GM18498 (cell line): ENCODE results near the gene PTK7.
A peak's percentile ranks its signal among the peaks of the same experiment; 100 is the strongest.
"Not testable (repeated sequence)": the region's sequence is repeated elsewhere in the genome, so short reads cannot be mapped to it uniquely, and the experiment has no call there.

Experiments used
- ATAC-seq: cut with Tn5 transposase; IDR thresholded peaks from one replicate; pipeline ENCODE4 v1.9.1; 2021; ENCODE audit warnings: mild to moderate bottlenecking, moderate library complexity; ENCODE audit not compliant: unreplicated experiment

The PTK7 gene

DNA sequence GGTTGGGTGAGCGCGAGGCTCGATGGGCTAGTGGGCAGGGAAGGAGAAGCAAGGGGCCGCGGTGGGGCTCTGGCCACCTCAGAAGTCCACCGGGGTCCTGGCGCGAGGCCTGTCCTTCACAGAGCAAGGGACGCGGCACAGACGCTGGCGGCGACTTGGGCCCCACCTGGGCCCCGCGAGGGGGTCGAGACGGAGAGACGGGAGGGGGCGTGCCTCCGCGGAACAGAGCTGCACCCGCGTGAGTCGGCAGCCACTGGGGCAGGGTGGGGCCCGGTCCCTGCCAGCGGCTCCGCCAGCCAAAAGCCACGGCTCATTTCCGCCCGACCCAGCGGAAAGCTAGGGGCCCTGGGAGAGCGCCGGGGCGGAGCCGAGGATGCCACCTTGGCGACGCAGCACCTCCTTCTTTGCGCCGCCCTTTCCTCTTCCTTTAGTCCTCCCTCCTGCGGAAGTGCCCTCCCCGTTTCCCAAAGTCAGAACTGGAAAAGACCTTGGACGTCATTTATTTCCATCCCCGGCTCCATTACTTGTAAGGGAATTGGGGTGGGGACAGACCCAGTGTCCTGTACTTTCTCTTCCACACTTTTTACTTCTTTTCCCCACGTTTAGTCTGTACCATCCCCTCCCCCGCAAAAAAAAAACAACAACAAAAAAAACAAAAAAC, 22.4 kb upstream of the PTK7 start, which contains the start of gene CUL7:
Gene CUL7, minus strand, starts transcription at position 307 of the 661 bp plus-strand sequence. CDS start 1,063 bp downstream, outside the sequence.
- peak; percentile 93 for ATAC-seq

DNA sequence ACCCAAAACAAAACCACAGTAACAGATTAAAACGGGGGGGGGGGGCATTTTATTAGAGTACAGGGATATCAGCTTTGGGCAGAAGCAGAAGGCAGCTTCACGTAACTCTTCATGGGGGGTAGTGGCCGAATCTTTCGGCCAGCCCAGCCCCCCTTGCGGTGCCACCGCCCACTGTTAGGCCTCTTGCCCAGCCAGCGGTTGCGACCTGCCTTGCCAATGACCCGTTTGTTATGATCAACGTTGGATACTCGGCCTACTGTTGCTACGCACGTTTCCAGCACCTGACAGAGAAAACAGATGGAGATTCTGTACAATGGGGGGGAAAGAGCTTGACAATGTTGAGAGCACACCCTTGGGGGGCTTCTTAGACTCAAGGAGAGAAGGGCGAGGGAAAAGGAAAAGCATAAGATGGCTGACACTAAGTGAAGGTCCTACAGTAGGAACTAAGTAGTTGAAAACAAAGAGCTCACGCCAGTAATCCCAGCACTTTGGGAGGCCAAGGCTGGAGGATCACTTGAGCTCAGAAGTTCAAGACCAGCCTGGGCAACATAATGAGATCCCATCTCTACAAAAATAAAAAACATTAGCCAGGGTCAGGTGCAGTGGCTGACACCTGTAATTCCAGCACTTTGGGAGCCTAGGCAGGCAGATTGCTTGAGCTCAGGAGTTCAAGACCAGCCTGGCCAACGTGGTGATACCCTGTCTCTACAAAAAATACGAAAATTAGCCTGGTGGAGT, 21.7 kb upstream of the PTK7 start:
- no peak for ATAC-seq

DNA sequence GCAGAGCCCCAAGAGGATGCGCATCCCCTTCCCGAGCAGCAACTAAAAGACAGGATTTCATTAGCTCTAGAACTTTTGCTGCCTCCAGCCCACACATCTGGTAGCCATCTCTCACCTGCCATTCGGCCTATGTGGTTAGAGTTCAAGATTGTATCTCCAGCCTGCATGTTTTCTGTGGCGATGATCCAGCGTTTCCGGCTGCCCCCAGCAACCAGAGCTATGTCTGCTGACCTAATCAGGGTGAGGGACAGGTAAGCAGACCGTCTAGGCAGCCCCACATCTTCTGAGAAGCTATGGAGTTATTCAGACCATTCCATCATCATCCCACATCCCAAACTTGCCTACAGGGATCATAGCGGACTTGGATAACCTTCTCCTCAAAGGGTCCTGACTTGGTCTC, 20.1 kb upstream of the PTK7 start:
- no peak for ATAC-seq

DNA sequence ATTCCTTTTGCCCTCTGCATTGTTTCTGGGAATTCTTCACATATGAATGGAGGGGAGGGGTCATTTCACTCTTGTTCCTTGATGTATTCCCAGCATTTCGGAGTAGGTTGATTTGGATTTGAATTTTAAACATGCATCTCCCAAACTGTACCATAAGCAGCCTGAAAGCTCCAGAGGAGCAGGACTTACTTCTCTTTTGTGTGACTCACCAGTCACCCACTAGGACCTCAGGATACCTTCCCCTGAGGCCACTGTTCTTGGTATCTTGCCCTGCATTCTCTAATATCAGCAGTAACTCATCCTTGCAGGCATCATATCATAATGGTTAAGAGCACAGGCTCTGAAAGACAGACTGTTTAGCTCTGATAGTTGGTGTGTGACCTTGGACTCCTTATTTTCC, 17.6 kb upstream of the PTK7 start:
- no peak for ATAC-seq

DNA sequence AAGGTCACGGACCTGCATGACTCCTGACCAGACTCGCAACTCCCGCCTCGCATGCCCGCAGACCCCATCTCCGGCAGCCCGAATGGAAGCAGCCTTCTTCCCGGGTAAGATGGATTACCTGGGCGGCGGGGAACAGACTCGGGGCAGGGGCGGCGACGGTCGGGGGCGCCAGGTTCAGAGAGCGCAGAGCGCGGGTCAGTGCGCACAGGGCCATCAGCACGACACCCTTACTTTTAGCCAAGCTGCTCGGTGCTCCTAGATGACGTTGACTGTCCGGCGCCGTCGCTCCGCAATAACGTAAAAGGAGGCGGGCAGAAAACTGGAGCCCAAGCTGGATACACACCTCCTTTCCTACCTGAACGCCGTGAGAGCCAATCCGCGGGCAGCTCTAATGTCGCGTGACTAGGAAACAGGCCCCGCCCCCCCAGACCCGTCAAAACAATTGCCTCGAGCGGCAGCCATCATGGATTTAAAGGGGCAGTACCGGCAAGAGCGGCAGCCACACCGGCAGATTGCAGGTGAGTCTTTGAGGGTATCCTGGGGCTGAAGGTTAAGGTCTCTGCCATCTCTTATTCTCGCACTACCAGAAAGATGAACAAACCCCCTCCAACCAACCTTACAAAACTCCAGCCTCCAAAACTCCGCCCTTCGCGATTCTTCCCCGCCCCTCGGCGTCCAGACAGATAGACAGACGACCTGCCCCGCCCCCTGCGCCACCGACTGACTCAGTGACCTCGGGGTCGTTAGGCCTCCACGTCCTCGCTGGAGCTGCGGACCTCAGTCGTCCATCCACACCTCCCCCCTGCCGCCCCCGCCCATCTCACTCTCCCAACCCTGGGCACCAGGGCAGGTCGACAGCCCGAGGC, 16.7 kb upstream of the PTK7 start, which contains the start of the genes KLC4 and MRPL2:
Gene KLC4, plus strand, starts transcription at position 464 of the 866 bp plus-strand sequence. CDS start 1,705 bp downstream, outside the sequence.
Gene MRPL2, minus strand, starts transcription at position 267 of the 866 bp plus-strand sequence. Its CDS starts 53 bp downstream, at position 214.
- ATAC-seq = peak; percentile 92

DNA sequence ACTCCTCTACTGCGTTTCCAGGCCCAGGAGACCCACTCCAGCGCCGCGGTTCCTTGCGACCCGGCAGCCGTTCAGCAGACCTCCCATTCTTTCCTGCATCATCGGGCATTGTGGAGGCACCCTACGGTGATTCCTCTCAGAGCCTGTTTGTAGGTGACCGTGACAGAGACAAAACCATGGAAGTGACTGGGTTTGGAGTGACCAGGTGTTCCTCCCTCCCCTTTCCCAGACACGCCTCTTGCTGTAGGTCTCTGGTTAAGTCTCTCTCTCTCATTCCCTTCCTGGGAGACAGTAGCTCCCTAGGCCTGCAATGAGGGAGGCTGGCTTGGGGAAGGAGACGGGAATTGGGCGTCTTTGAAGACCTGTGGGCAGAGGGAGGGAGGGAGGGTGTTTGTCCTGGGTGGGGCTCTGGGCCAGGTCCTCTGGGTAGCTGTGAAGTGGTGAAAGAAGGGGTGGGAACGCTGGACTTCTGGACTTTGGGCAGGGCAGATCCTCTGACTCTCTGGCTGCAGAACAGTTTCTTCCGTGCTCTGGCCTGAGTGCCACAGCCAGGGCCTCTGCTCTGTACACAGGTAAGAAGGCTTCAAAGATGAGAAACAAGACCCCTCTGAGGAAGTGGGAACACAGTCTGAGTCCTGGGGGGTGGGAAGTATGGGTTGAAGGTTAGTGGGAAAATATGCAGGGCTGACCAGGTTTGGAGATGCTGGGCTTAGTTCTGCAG, 15.9 kb upstream of the PTK7 start:
- no peak for ATAC-seq

DNA sequence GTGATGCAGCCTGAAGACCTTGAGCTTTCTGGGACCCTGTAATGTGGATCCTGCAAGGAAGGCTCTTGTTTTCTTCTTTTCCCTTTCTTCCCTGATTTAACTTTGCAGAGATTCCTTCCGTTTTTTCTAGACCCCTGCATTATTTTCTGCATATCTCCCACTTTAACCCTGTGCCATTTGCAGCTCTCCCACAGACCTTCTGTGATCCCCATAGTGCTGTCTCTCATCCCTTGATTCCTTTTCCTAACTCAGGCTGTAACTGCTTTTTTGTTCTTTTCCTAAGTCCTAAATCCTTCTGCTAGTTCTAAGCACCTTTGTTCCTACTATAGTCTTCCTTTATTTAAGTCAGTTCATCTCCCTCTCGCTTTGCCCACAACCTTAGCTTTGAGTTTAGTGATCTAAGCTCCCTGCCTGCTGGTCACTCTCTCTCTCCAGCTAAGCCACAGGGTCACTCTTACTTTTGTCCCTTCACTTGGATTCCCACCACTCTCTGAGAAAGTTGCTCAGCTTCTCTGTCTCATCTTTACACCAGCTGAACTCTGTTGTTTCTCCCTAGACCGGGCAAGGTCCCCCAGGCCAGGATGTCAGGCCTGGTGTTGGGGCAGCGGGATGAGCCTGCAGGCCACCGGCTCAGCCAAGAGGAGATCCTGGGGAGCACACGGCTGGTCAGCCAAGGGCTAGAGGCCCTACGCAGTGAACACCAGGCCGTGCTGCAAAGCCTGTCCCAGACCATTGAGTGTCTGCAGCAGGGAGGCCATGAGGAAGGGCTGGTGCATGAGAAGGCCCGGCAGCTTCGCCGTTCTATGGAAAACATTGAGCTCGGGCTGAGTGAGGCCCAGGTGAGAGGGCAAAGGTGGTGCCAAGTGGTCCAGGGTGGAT, 15.1 kb upstream of the PTK7 start:
- no peak for ATAC-seq

DNA sequence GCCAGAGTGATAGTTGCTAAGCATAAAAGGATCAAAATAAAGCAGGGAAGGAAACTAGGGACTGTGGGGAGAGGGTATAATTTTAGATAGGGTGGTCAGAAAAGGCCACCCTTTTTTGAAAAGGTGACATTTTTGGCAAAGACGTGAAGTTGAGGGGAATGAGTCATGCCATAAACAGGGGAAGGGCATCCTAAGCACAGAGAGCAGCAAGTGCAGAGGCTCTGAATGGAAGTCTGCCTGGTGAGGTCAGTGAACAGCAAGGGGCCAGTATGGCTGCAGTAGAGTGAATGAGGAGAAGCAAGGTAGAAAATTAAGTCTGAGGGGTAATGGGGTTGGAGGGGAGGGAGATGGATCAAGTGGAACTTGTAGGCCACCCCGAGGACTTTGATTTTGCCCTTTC, 14.3 kb upstream of the PTK7 start:
- no peak for ATAC-seq

DNA sequence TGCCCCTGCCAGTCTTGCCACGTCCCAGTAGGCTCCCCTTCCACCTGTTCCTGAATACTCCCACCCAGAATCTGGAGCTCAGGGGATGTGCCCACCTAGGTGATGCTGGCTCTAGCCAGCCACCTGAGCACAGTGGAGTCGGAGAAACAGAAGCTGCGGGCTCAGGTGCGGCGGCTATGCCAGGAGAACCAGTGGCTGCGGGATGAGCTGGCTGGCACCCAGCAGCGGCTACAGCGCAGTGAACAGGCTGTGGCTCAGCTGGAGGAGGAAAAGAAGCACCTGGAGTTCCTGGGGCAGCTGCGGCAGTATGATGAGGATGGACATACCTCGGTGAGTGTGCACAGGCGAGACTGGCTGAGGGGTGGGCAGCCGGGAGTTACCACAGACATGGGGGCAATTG, 13.3 kb upstream of the PTK7 start:
- ATAC-seq = no peak

DNA sequence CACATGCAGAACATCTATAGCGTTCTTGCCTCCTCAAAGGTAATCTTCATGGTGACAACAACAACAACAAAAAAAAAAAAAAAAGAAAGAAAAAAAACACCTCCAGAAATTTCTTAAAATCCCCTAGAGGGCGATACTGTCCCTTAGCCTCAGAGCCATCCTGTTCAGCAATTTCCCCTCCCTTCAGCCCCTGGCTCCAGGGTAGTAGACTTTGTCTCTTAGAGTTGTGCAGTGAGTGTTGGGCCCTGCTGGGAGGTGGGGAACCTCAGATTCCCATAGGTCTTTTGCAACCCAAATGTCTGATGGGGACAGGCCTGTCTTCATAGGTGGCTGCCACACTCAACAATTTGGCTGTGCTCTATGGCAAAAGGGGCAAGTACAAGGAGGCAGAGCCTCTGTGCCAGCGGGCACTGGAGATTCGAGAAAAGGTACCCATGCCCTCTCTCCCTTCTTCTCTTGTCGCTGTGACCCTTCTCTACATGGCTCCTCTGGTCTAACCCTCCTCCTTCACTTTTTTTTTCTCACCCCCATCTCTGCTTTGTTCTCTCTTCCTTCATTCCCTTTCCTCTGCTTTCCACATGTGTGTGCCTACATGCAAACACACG, 6.0 kb upstream of the PTK7 start:
- ATAC-seq = no peak

DNA sequence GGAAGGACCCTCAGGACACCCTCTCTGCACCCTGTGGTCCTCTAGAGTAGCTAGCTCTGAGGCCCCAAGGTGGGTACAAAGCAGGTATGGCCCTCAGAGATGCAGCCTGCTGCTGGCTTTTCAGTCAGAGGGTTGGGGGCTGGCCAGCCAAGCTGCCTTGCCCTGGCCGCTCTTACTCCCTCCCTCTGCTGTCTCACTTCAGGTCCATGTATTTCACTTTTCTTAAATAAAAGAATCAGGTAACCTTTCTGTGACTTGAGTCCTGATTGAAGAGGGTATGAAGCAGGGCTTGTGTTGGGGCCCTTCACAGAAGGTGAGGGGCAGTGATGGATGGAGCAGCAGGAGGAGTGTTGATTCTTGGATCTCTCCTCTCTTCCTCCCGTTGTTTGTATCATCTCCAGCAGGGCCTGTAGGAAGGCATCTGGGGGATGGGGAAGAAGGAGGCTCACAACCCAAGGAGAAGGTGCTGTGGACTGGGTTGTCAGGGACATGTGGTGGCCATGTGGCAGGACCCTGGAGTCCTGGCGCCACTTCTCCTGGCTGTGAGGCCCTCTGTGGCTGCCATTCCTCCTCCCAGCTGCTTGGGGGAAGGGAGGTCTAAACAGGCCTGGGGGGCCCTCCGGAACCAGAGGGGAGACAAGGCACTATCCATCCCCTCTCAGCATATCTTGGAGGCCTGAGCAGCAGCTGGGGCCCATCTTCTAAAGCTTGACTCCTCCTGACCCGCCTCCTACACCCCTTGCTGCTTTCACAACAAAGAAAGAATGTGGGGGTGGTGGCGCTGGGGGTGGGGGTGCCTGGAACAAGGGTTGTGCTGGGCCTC, 1.1 kb upstream of the PTK7 start:
- ATAC-seq = no peak

DNA sequence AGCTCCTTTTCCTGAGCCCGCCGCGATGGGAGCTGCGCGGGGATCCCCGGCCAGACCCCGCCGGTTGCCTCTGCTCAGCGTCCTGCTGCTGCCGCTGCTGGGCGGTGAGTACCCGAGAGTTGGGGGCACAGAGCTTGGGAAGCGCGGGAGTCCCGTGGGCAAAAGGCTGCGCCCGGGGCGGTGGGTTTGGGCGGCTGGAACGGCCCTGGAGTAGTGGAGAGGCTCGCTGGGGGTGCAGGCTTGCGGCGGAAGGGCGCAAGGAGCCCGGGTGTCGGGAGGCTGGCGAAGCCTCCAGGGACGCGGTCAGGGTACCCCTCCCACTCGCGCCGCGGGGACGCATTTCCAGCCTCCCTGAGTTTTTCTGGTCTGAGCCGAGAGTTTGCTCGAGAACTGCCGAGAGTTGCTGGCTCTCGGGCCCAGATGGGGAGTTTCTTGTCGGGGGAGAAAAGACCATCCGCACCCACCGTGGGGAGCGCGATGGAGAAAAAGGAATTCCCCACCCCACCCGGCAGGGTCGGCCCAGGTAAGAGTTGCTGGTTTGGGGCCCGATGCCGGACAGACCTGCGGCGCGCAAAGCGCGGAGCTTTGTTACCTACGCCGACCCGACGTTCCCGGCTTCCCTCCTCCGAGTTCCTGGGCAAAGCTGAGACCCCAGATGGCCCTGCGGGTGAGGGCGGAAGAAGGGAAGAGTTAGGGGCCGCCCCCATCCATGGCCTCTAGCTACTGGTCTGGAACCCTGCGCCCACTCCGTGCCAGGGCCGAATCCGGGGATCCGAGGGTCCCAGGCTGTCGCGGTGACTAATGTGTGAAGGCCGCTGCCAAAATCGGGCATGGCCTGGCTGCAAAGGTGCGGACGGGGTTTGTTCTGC, 584 bp downstream of the PTK7 start:
- ATAC-seq = no peak

DNA sequence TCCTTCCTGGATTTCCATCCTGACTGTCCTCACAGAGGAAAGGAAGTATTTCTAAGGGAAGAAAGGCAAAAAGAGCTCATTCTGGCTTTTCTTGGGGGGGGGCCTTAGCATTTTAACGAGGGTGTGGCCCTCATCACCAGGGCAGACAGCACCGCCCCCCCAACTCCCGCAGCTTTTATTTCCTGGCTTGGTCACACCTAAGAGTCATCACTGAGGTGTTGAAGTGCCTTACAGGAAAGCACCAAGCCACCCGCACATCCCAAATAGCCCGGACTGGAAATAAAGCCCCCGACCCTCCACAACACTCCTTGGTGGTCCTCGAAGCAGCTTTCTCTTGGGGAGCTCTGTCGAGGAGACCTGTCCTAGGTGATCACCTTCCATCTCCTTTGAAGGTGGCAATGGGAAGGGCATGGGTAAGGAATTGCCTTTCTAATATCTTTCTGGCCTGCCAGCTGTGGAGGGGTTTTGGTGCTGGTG, 1.3 kb downstream of the PTK7 start:
- no peak for ATAC-seq

DNA sequence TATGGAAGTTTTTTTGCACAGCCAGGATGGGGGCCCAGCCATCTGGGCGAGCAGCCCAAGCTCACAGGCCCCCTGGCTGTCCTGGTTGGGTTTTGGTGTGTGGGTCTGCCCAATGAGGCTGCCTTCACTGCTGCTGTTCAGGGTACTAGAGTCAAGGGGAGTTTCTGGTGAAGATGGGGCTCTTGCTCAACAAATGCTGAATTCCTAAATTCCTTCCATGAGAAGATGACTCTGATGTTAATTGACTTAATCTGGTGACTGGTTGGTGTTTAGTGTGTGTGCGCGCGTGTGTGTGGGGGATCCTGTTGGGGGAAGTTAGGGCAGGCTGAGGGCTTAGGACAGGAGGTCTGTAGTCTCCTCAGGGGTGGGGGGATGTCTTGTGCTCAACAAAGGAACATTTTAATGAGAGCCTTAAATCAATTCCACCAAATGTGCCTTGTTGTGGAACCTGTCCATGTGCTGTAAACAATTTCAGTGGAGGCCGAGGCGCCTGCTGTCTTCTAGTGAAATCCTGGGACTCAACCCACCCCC, 1.9 kb downstream of the PTK7 start:
- ATAC-seq = no peak

DNA sequence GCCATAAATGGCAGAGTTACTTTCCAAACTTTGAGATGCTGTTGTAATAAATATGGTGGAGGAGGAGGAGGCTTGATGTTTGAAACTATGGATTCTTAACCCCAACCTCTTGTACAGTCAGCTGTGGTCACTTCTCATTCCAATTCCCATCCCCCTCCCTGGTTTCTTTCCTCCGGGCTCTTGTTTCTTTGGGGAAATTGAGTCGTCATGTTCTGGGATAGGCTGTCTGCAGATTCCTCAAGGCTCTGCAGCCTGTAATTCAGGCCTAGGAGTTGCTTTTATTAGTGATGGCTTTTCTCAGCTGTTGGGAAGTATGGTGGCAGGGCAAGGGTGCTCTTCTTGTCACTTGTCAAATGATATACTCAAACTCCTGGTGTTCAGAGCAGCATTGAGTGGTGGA, 2.6 kb downstream of the PTK7 start:
- ATAC-seq = no peak

DNA sequence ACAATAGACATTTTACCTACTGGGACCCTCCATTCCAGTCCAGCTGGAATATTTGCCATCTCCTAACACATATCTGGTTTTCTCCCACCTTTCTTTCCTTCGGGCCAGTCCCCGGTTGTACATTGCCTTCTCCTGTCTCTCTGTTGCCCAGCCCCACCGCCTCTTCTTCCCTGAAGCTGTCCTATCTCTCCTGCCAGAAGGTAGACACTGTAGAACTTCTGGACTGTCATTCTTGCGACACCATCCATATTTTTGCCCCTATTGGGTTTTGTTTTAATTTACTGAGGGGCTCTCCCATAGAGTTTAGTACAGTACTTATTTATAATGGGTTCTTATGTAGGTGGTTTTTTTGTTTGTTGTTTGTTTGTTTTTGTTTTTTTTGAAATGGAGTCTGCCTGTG, 4.9 kb downstream of the PTK7 start:
- no peak for ATAC-seq

DNA sequence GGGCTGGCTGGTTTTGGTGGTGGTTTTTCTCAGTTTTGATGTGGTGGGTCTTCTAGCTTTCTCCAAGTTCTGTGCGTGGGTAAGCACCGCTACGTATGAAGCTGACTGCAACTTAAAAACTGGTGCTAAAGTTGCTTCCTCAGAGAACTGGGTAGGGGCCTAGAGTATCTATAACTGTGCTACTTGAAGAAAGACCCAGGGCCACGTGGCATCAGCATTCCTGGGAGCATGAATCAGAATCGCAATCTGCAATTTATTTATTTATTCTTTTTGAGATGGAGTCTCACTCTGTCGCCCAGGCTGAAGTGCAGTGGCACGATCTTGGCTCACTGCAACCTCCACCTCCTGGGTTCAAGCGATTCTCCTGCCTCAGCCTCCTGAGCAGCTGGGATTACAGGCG, 5.8 kb downstream of the PTK7 start:
- not testable (repeated sequence) for ATAC-seq
